ENCODE data around the gene MEGF11. TPM values are rescaled to one million over a fixed set of nuclear protein-coding genes. Genes with fewer than 3 reads are reported as not detected.
A peak's percentile ranks its signal among the peaks of the same experiment; 100 is the strongest.

MEGF11 gene
- total RNA-seq, 2 donors from 2014 or later, result not detected

DNA sequence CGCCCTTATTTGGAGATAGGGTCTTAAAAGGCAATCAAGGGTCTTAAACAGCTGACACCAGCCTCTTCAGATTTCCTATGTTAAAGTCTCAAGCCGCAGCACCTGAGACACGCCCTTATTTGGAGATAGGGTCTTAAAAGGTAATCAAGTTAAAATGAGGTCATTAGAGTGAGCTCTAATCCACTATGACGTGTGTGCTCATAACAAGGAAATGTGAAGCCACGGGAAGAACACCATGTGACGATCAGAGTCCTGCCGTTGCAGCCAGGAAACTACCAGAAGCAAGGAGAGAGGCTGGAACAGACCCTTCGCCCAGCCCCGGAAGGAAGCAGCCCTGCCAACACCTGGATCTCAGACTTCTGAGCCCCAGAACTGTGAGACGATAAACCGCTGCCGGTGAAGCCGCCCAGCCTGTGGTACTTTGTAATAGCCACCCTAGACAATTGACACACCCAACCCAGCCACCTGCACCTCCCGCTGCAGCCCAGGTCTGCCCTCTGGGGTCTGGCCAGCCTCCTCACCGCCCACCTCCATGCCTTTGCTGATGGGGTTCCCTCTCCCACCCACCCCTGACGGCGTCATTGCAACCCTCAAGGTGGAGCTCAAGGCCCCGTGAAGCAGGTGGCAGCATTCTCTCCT lies 137.9 kb downstream of the MEGF11 start:
- DNase-seq (peak in 2 of 4 donors; percentile 20 to 29), ATAC-seq (no peak)
- 57 to 59% methylated on average over 16 to 18 of the region's 18 CpGs for WGBS, 2 donors
- H3K27me3 ChIP-seq, result no peaks in the 10 kb centered on the region
- intact Hi-C loops (cut with DNase I), result no loop called here
- H3K9me3 ChIP-seq, result no peaks in the 10 kb centered on the region
- no peaks in the 10 kb centered on the region for H3K4me1 ChIP-seq
- TF ChIP-seq, protein P1, sequence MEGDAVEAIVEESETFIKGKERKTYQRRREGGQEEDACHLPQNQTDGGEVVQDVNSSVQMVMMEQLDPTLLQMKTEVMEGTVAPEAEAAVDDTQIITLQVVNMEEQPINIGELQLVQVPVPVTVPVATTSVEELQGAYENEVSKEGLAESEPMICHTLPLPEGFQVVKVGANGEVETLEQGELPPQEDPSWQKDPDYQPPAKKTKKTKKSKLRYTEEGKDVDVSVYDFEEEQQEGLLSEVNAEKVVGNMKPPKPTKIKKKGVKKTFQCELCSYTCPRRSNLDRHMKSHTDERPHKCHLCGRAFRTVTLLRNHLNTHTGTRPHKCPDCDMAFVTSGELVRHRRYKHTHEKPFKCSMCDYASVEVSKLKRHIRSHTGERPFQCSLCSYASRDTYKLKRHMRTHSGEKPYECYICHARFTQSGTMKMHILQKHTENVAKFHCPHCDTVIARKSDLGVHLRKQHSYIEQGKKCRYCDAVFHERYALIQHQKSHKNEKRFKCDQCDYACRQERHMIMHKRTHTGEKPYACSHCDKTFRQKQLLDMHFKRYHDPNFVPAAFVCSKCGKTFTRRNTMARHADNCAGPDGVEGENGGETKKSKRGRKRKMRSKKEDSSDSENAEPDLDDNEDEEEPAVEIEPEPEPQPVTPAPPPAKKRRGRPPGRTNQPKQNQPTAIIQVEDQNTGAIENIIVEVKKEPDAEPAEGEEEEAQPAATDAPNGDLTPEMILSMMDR (IDR thresholded peaks at IDR 0.05), result no peak
- TF ChIP-seq POLR2A (IDR thresholded peaks at IDR 0.05), result no peak
- no peaks in the 10 kb centered on the region for H3K36me3 ChIP-seq (replicated peaks in 1 of 2; ENCODE audit: insufficient read depth in 1 of 2, low read depth in 2 of 2)
- no peak overlapping the region for H3K4me3 ChIP-seq
- H3K27ac ChIP-seq, result no peak overlapping the region

DNA sequence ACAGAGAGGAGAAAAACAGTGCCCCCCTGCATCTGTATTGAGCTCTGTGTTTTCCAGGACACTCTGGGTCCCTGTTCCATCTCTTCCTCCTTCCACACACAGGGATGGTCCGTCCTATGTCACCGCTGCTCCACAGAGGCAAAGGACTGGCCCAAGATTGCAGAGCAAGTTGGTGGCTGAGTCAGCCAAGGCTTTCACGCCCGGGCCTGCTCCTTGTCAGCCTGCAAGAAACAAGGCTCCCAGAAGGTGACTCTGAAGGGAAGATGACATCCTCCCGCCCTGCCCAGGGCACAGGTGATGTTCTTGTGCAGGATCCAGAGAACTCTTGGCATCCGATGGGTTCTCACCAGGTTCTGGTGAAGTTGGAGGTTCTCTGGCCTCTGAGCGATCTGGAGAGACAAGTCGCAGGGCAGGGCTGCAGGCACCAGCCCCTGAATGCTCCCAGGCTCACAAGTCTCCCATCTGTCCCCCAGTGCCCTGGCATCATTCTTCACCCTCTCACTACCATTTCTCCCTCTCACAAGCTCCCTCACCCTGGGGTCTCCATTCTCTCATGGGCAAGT lies 138.6 kb downstream of the MEGF11 start:
- Histone ChIP-seq H3K4me1 (no peaks in the 10 kb centered on the region), H3K36me3 (replicated peaks in 1 of 2; ENCODE audit: insufficient read depth in 1 of 2, low read depth in 2 of 2) (no peaks in the 10 kb centered on the region), H3K4me3 (no peak overlapping the region), H3K9me3 (no peaks in the 10 kb centered on the region), H3K27ac (no peak overlapping the region), H3K27me3 (no peaks in the 10 kb centered on the region)
- ATAC-seq (no peak), DNase-seq (no peak)
- WGBS, 2 donors, result 91% methylated on average over 7 to 8 of the region's 8 CpGs
- TF ChIP-seq, protein P1 (IDR thresholded peaks at IDR 0.05), result no peak
- TF ChIP-seq POLR2A (IDR thresholded peaks at IDR 0.05), result no peak
- intact Hi-C loops (cut with DNase I), result no loop called here

DNA sequence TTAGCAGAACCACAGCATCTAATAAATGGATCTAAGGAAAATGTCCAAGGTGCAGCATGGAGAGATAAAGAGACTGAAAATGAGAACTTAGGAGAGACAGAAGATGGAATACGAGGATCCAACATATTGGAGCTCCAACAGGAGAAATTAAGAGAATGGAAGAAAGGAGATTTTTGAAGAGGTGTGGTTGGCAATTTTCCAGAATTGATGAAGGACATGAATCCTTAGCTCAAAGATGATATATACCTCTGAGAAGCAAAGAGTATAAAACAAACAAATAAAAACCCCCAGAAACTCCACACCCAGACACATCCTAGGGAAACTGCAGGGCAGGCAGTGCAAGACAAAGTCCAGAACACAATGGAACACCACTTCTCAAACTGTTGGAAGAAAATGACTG lies 141.2 kb downstream of the MEGF11 start:
- TF ChIP-seq, protein P1 (IDR thresholded peaks at IDR 0.05), result no peak
- TF ChIP-seq POLR2A (IDR thresholded peaks at IDR 0.05), result no peak
- H3K27ac ChIP-seq, result no peak overlapping the region
- no peaks in the 10 kb centered on the region for H3K36me3 ChIP-seq (replicated peaks in 1 of 2; ENCODE audit: insufficient read depth in 1 of 2, low read depth in 2 of 2)
- no peaks in the 10 kb centered on the region for H3K27me3 ChIP-seq
- H3K9me3 ChIP-seq, result no peaks in the 10 kb centered on the region
- ATAC-seq, result no peak
- no peak overlapping the region for H3K4me3 ChIP-seq
- DNase-seq, result no peak
- intact Hi-C loops (cut with DNase I), result no loop called here
- whole genome bisulfite sequencing, 2 donors, result 98 to 100% methylated on average over 1 of the region's 1 CpG
- H3K4me1 ChIP-seq, result no peaks in the 10 kb centered on the region

DNA sequence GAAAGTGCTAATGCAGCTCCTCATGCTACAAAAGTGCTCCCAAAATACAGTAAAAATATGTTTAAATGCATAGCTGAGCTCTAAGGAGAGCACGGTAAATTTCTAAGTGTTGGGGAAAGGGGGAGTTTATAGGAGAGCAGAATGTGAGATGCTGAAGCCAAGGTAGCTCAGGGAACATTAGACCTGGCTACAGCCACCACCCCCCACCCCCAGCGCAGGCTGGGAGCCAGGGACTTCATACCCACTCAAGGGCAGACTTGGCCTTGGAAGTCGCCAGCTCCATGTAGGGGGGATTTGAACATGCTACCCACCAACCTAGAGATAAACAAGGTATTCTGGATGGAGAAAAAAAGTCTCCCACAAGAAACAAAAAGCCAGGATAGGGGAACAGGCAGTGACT lies 142.2 kb downstream of the MEGF11 start:
- WGBS, 2 donors, result 90 to 94% methylated on average over 3 of the region's 3 CpGs
- Histone ChIP-seq H3K36me3 (replicated peaks in 1 of 2; ENCODE audit: insufficient read depth in 1 of 2, low read depth in 2 of 2) (no peaks in the 10 kb centered on the region), H3K4me3 (no peak overlapping the region), H3K27me3 (no peaks in the 10 kb centered on the region), H3K4me1 (peaks cover 3% of the 10 kb centered on the region), H3K9me3 (no peaks in the 10 kb centered on the region), H3K27ac (no peak overlapping the region)
- intact Hi-C loops (cut with DNase I), result no loop called here
- TF ChIP-seq, protein P1 (IDR thresholded peaks at IDR 0.05), result no peak
- no peak for TF ChIP-seq POLR2A (IDR thresholded peaks at IDR 0.05)
- no peak for ATAC-seq
- no peak for DNase-seq

DNA sequence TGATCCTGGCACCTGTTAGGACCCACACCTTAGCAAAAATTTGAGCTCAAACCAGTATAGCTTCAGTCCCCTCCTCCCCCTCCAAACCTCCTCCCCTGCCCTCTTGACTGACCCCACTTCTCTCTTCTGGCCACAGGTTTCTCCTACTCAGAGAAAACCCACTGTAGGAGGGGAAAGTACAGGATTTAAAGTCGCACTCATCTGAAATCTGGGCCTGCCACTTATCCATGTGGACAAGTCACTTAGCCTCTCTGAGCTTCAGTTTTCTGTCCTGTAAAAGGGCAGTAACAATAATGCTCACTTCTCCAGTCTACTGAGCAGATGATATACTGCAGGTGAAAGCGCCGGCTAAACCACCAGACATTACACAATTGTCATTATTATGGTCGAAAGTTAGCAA lies 142.7 kb downstream of the MEGF11 start:
- 90 to 91% methylated on average over 4 of the region's 4 CpGs for WGBS, 2 donors
- Histone ChIP-seq H3K4me3 (no peak overlapping the region), H3K36me3 (replicated peaks in 1 of 2; ENCODE audit: insufficient read depth in 1 of 2, low read depth in 2 of 2) (no peaks in the 10 kb centered on the region), H3K9me3 (no peaks in the 10 kb centered on the region), H3K27me3 (no peaks in the 10 kb centered on the region), H3K4me1 (peaks cover 8% of the 10 kb centered on the region), H3K27ac (no peak overlapping the region)
- ATAC-seq, result no peak
- intact Hi-C loops (cut with DNase I), result no loop called here
- TF ChIP-seq, protein P1 (IDR thresholded peaks at IDR 0.05), result no peak
- no peak for TF ChIP-seq POLR2A (IDR thresholded peaks at IDR 0.05)
- DNase-seq, result no peak
